Activated CD4-positive, CD25-positive, alpha-beta regulatory T cell treated with anti-CD3 and anti-CD28 coated beads, Interleukin-2, amount 50 U/mL, for 72 hours (primary cell): ENCODE data around the gene ACSM5.
"Not testable (repeated sequence)": the region's sequence is repeated elsewhere in the genome, so short reads cannot be mapped to it uniquely, and the experiment has no call there.

Source experiments
- DNase-seq: peaks from one replicate; pipeline ENCODE4 v3.0.0; 2021

Gene ACSM5

GRCh38 chr16:20459227-20459626 lies 49.9 kb downstream of the ACSM5 start:
- not testable (repeated sequence) for DNase-seq

GRCh38 chr16:20460313-20460712 lies 51.0 kb downstream of the ACSM5 start:
- not testable (repeated sequence) for DNase-seq

GRCh38 chr16:20468954-20469353 lies 59.6 kb downstream of the ACSM5 start:
- not testable (repeated sequence) for DNase-seq

- not testable (repeated sequence) for DNase-seq
These were observed 60.6 kb downstream of the ACSM5 start for GRCh38 chr16:20469930-20470329.

GRCh38 chr16:20470732-20471131 lies 61.4 kb downstream of the ACSM5 start:
- DNase-seq: not testable (repeated sequence)

GRCh38 chr16:20477188-20477744 lies 67.9 kb downstream of the ACSM5 start:
- DNase-seq: not testable (repeated sequence)

GRCh38 chr16:20483989-20484388 lies 74.7 kb downstream of the ACSM5 start:
- DNase-seq: not testable (repeated sequence)

- DNase-seq: no peak
These were observed 75.4 kb downstream of the ACSM5 start for GRCh38 chr16:20484726-20485125.

GRCh38 chr16:20485408-20485807 lies 76.1 kb downstream of the ACSM5 start:
- no peak for DNase-seq
